Suprapubic skin (tissue), 4 donors: Measurements from ENCODE around the gene CCDC9B. TPM values are rescaled to one million over a fixed set of nuclear protein-coding genes. Genes with fewer than 3 reads are reported as not detected.

Source experiments
- DNase-seq, 2 donors: peaks; one replicate each; pipeline ENCODE4 v3.0.0-alpha.2; 2019; ENCODE audit warnings: low spot score in 2 of 2
- H3K27ac ChIP-seq: fragments of 200-600 bp; sonication (generic); one replicate; pipeline ENCODE4 v1.5.1; 2019
- H3K27me3 ChIP-seq: fragments of 200-600 bp; sonication (generic); one replicate; pipeline ENCODE4 v1.5.1; 2019
- H3K36me3 ChIP-seq: fragments of 200-600 bp; sonication (generic); one replicate; pipeline ENCODE4 v1.5.1; 2019
- H3K4me1 ChIP-seq: fragments of 200-600 bp; sonication (generic); one replicate; pipeline ENCODE4 v1.5.1; 2019
- H3K4me3 ChIP-seq: fragments of 200-600 bp; sonication (generic); one replicate; pipeline ENCODE4 v1.5.1; 2019; ENCODE audit warnings: mild to moderate bottlenecking
- H3K9me3 ChIP-seq: fragments of 200-600 bp; sonication (generic); one replicate; pipeline ENCODE4 v1.5.1; 2019
- CTCF ChIP-seq, 2 donors: fragments of 200-600 bp in 1 of 2; fragments of 450-650 bp in 1 of 2; sonication (generic) in 1 of 2; IDR thresholded peaks; one replicate each; pipeline ENCODE4 v1.5.1; 2016 to 2019; ENCODE audit warnings: antibody characterized with exemption in 2 of 2, mild to moderate bottlenecking in 1 of 2, moderate library complexity in 1 of 2
- EP300 ChIP-seq: sonication (generic); formaldehyde crosslinking; IDR thresholded peaks from one replicate; pipeline ENCODE4 v1.6.1; 2017; ENCODE audit warnings: antibody characterized with exemption
- POLR2A ChIP-seq, 2 donors: fragments of 450-650 bp; IDR thresholded peaks; one replicate each; pipeline ENCODE4 v1.6.1; 2017; ENCODE audit warnings: antibody characterized with exemption in 2 of 2, mild to moderate bottlenecking in 2 of 2, moderate library complexity in 2 of 2
- POLR2AphosphoS5 ChIP-seq, 3 donors: sonication (generic); formaldehyde crosslinking; IDR thresholded peaks; one replicate each; pipeline ENCODE4 v1.6.1; 2017; ENCODE audit warnings: antibody characterized with exemption in 3 of 3
- WGBS: methylation state at CpG from one replicate; pipeline ENCODE4 v1.1.5; 2018; 5-methylcytosine and 5-hydroxymethylcytosine counted together
- total RNA-seq, 4 donors: library from RNA; depleted of rRNA; stranded (reverse); fragments of >200 nt; gene quantifications; one replicate each; pipeline ENCODE4 v1.1.0, GENCODE V29; 2016

The CCDC9B gene
- total RNA-seq, 4 donors from 2014 or later: 6.1 to 47.9 (median 10.9) TPM

GRCh38 chr15:40293006-40293405, 47.7 kb downstream of the CCDC9B start:
- TF ChIP-seq CTCF (IDR thresholded peaks at IDR 0.05) (no peak), POLR2A (IDR thresholded peaks at IDR 0.05) (no peak), POLR2AphosphoS5 (IDR thresholded peaks at IDR 0.05) (no peak), EP300 (no peak)
- H3K27me3 ChIP-seq: peaks cover 17% of the 10 kb centered on the region

GRCh38 chr15:40292246-40292645, 48.5 kb downstream of the CCDC9B start:
- Histone ChIP-seq H3K36me3 (no peaks in the 10 kb centered on the region), H3K27ac (no peak overlapping the region), H3K27me3 (peaks cover 17% of the 10 kb centered on the region), H3K4me3 (no peak overlapping the region), H3K9me3 (no peaks in the 10 kb centered on the region), H3K4me1 (peaks cover 16% of the 10 kb centered on the region)
- no peak for TF ChIP-seq POLR2AphosphoS5 (IDR thresholded peaks at IDR 0.05)
- WGBS: 67% methylated on average over 1 of the region's 3 CpGs
- no peak for DNase-seq

More at GRCh38 chr15:40293006-40293405, 47.7 kb downstream of the CCDC9B start:
- DNase-seq: no peak
- no peak overlapping the region for H3K4me3 ChIP-seq
- no peaks in the 10 kb centered on the region for H3K36me3 ChIP-seq
- no peak overlapping the region for H3K27ac ChIP-seq
- H3K4me1 ChIP-seq: peaks cover 16% of the 10 kb centered on the region
- no peaks in the 10 kb centered on the region for H3K9me3 ChIP-seq

- no CpG with 5 or more reads among the region's 68 CpGs for WGBS
- DNase-seq: no peak
- no peak for TF ChIP-seq POLR2A (IDR thresholded peaks at IDR 0.05)
- no peak for TF ChIP-seq CTCF (IDR thresholded peaks at IDR 0.05)
- TF ChIP-seq EP300: no peak
- no peak for TF ChIP-seq POLR2AphosphoS5 (IDR thresholded peaks at IDR 0.05)
- no peaks in the 10 kb centered on the region for H3K9me3 ChIP-seq
- peaks cover 20% of the 10 kb centered on the region for H3K4me1 ChIP-seq
- H3K27me3 ChIP-seq: peaks cover 17% of the 10 kb centered on the region
- H3K4me3 ChIP-seq: peak overlapping the region; percentile 41
- H3K27ac ChIP-seq: no peak overlapping the region
- no peaks in the 10 kb centered on the region for H3K36me3 ChIP-seq
Observed at GRCh38 chr15:40290918-40291574, 49.7 kb downstream of the CCDC9B start.

GRCh38 chr15:40290545-40290917, 50.2 kb downstream of the CCDC9B start:
- no peak for DNase-seq
- no peak overlapping the region for H3K27ac ChIP-seq
- no peaks in the 10 kb centered on the region for H3K9me3 ChIP-seq
- WGBS: 40% methylated on average over 9 of the region's 12 CpGs
- TF ChIP-seq POLR2AphosphoS5 (IDR thresholded peaks at IDR 0.05) (no peak), EP300 (no peak), CTCF (IDR thresholded peaks at IDR 0.05) (no peak), POLR2A (IDR thresholded peaks at IDR 0.05) (no peak)
- H3K36me3 ChIP-seq: no peaks in the 10 kb centered on the region
- peak overlapping the region; percentile 41 for H3K4me3 ChIP-seq
- H3K27me3 ChIP-seq: peaks cover 17% of the 10 kb centered on the region
- H3K4me1 ChIP-seq: peaks cover 25% of the 10 kb centered on the region

GRCh38 chr15:40289140-40289775, 51.5 kb downstream of the CCDC9B start:
- no peak for DNase-seq
- H3K27ac ChIP-seq: no peak overlapping the region
- TF ChIP-seq EP300 (no peak), CTCF (IDR thresholded peaks at IDR 0.05) (no peak), POLR2AphosphoS5 (IDR thresholded peaks at IDR 0.05) (no peak), POLR2A (IDR thresholded peaks at IDR 0.05) (no peak)
- H3K4me1 ChIP-seq: peaks cover 28% of the 10 kb centered on the region
- H3K27me3 ChIP-seq: peaks cover 14% of the 10 kb centered on the region
- no peaks in the 10 kb centered on the region for H3K9me3 ChIP-seq
- no peak overlapping the region for H3K4me3 ChIP-seq
- 92% methylated on average over 6 of the region's 6 CpGs for WGBS
- no peaks in the 10 kb centered on the region for H3K36me3 ChIP-seq
